HG03039 (cell line): Measurements from ENCODE around the gene IFT20.
A peak's percentile ranks its signal among the peaks of the same experiment; 100 is the strongest.

Experiments used
- ATAC-seq: cut with Tn5 transposase; IDR thresholded peaks from one replicate; pipeline ENCODE4 v1.9.1; 2021; ENCODE audit warnings: mild to moderate bottlenecking, moderate library complexity; ENCODE audit not compliant: unreplicated experiment

The IFT20 gene, protein sequence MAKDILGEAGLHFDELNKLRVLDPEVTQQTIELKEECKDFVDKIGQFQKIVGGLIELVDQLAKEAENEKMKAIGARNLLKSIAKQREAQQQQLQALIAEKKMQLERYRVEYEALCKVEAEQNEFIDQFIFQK

DNA sequence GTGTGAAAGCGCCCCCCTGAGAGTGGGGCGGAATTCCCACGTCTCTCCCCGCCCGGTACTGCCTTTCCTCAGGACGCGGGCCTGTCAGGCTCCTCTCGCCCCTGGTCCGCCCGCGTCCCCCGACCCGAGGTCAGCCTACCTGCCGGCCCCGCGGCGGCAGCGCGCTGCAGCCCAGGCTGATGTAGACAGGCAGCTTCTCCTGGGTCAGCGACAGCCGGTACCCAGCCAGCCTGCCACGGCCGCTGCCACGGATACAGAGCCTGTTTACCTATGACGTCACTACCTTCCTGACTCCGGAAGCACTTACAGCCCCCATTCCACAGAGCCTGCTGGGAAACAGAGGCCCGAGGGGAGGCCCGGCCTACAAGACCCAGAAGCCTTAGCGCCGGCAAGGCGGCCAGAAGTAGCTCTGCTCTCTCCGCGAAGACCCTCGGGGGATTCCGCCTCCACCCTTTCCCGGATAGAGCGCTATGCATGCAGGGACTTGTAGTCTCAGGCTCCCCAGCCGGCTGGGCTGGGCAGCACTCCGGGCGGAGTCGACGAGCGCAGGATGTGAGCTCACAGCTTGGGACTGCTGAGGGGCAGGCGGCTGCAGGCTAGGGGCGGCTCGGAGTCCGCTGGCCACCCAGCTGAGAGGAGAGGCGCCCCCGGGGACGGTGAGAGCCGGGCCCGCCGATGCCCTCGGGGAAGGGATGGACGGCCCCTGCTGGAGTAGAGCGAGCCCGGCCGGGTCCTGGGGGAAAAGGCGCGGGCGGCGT is at the start of gene IFT20, which contains the start of gene TNFAIP1:
Gene IFT20 (minus strand): TSS at position 272 of the 758 bp plus-strand sequence. CDS start 3,487 bp downstream, outside the sequence.
Gene TNFAIP1 (plus strand): TSS at position 561 of the 758 bp plus-strand sequence. CDS start 3,761 bp downstream, outside the sequence.
- peak; percentile 94 for ATAC-seq

DNA sequence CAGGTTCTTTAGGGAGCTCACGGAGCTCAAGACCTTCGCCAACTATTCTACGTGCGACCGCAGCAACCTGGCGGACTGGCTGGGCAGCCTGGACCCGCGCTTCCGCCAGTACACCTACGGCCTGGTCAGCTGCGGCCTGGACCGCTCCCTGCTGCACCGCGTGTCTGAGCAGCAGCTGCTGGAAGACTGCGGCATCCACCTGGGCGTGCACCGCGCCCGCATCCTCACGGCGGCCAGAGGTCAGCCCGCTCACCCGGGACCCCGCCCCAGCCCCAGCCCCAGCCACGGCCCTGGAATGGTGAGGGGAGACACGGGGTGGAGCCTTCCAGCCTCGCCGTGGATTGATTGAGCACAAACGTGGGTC is 49.7 kb upstream of the IFT20 start:
- ATAC-seq = no peak

DNA sequence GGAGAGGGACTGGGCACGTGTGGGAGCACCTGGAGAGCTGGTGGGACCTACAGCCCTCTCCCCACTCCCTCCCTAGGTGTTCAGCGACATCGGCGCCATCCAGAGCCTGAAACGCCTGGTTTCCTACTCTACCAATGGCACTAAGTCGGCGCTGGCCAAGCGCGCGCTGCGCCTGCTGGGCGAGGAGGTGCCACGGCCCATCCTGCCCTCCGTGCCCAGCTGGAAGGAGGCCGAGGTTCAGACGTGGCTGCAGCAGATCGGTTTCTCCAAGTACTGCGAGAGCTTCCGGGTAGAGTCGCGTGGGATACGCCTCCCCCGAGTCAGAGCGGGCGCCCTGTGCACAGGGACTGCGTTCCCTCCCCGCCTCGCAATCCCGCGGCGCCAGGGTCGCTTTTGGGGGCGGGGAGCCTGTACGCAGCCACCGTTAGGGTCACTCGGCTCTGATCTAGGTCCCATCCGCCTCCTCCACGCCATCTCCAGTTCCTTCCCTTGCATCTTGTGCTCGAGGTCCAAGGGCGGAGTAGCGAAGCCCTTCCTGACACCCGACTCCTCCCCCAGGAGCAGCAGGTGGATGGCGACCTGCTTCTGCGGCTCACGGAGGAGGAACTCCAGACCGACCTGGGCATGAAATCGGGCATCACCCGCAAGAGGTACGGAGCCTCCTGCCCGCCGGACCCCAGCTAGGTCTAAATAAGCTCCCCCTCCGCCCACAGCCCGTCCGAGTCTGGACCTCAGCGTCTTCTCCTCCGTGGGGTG is 49.2 kb upstream of the IFT20 start:
- no peak for ATAC-seq

DNA sequence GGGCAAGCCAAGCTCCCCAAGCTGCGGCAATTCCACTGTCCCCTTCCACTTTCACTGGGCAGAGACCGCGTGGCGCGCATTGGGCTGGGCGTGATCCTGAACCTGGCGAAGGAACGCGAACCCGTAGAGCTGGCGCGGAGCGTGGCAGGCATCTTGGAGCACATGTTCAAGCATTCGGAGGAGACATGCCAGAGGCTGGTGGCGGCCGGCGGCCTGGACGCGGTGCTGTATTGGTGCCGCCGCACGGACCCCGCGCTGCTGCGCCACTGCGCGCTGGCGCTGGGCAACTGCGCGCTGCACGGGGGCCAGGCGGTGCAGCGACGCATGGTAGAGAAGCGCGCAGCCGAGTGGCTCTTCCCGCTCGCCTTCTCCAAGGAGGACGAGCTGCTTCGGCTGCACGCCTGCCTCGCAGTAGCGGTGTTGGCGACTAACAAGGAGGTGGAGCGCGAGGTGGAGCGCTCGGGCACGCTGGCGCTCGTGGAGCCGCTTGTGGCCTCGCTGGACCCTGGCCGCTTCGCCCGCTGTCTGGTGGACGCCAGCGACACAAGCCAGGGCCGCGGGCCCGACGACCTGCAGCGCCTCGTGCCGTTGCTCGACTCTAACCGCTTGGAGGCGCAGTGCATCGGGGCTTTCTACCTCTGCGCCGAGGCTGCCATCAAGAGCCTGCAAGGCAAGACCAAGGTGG is 46.0 kb upstream of the IFT20 start:
- ATAC-seq = no peak

DNA sequence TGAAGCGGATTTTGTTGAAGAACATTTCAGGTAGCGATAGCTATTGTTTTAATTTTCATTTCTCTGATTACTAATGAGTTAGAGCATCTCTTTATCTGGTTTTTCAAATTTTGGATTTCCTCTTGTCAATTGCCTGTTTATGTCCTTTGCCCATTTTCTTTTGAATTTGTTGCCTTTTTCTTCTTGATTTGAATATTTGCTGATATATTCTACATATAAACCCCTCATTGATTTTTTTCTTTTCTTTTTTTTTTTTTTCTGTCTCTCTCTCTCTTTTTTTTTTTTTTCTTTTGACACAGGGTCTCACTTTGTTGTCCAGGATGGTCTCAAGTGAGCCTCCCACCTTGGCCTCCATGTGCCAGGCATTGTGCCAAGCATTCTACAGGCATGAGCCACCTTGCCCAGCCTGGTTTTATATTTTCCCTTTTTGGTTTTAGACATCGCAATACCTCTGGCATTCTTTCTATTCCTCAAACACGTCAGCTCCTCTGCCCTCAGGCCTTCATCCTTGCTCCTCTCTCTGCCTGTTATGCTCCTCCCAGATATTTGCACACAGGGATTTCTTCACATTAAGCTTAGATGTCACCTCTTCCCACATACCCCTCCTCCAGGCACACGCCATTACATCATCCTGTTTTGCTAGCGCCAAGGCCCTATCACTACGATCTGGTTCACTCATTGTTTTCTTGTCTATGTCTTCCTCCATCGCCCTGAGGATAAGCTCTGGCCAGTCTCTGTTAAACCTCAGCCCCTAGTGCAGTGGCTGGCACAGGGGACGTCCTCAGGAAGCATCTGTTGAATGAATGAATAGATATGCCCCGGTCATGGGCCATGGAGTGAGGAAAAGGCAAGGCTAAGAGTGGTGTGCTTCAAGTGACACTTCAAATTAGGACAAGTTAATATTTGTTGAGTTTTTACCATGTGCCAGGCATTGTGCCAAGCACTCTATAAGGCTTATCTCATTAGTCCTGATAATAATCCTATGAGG is 44.8 kb upstream of the IFT20 start:
- ATAC-seq = no peak

DNA sequence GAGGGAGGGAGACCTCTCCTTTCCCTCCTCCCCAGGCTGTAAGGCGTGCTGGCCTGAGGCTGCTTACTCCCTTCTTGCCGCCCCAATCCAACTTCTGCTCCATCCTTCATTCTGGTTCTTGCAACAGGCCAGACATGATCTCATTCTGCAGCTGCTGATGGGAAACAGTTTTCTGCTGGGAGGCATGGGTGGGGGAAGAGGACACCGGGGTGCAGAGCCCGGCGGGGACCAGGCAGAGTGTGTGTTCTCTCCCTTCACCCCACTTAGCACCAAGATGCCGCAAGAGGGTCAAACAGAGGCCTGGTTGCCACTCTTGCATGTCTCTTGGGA is 37.6 kb upstream of the IFT20 start:
- no peak for ATAC-seq

DNA sequence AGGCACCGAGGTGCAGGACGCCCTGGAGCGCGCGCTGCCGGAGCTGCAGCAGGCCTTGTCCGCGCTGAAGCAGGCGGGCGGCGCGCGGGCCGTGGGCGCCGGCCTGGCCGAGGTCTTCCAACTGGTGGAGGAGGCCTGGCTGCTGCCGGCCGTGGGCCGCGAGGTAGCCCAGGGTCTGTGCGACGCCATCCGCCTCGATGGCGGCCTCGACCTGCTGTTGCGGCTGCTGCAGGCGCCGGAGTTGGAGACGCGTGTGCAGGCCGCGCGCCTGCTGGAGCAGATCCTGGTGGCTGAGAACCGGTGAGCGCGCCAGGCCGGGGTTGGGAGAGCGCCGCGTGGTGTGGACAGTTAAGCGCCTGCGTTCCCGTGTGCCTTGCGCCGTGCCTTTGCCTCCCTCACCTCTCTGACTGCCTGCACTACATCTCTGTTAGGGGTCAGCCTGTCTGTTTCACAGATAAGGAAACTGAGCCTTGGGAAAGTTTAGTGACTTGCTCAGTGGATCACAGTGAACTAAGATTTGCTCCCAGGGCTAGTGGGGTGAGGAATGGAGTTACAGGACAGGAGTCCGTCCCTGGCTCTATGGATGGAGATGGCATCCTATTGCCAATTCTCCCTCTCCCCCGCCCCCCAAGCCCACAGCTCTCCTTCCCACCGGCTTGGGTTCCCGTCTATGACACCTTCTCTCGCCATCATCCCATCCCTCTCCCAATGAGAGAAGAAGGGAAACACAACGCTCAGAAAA is 37.1 kb upstream of the IFT20 start:
- ATAC-seq = peak; percentile 14

DNA sequence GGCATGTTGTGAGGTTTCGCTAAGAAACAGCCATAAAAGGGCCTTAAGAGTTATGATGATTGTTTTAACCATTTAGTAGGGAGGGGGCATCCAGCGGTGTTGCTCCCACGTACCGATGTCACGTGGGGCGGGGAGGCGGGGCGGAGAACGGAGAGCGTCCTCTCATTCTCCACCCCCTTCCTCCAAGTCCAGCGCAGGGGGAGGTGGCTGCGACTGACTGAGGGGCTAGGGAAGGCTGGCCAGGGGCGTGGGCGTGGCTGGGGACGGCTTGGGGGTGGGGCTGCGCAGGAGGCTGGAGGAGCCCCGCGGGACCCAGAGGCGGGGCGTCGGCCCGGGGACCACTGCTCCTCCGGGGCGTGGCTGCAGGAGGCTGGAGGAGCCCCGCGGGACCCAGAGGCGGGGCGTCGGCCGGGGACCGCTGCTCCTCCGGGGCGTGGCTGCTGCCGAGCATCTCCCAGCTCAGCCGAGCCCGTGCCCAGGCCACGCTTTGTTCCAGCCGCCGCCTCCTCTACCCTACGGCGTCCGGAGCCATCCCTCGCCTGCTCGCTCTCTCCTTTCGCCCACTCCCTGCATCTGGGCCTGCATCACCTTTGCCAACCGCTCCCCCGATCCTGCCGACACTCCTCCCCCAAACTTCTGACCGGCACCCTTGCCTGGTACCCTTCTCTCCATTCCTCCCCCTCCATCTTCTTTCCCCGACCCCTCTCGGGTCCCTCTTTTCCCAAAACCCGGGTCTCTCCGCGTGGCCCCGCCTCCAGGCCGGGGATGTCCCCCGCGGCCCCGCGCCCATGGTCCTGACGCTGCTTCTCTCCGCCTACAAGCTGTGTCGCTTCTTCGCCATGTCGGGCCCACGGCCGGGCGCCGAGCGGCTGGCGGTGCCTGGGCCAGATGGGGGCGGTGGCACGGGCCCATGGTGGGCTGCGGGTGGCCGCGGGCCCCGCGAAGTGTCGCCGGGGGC is 36.3 kb upstream of the IFT20 start, which contains the start of gene SARM1:
Gene SARM1 (plus strand): TSS at position 450 of the 958 bp plus-strand sequence. CDS start 339 bp downstream, at position 789.
- peak; percentile 41 for ATAC-seq

DNA sequence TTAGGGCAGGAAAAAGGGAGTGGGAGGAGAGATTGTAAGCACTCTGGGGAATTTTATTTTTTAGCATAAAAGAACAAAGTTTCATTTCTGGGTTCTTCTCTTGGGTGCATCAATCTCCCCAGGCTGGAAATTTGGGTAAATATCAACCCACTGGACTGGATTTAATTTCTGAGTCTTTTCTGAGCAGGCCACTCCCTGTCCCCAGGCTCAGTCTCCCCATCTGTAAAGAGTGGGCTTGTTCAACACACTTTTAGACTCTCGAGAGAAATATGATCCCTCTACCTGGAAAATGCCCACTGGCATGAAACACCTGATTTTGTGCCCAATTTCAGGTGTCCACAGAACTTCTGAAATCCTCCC is 35.5 kb upstream of the IFT20 start:
- ATAC-seq = no peak

DNA sequence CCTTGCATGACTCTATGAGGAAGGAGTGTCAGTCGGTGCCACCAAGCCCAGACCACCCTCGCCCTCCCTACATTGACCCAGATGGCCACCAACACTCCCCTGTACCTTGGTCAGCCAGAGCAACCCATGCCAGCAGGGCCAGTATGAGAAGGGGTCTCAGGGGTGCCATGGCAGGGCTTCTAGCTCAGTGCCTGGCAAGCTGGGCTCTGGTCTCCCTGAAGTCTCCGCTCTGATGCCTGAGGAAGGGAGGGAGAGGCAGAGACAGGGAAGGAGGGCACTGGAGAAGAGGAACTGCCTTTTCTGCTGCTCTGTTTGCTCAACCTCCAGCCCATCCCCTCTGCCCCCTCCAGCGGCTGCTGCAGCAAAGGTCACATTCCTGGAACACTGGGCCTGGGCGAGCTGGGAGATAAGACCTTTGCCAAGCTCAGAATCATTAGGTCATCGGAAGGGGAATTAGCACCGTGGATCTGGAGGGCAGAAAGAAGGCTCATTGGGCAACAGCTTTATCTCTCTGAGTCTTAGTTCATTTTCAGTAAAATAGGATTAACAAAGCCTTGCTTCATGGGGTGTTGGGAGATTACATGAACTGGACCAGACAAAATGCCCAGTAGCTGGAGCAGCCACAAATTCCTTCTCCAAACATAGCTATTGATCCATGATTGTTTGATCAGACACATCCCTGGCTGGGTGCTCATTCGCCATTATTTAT is 34.9 kb upstream of the IFT20 start, which contains the start of gene VTN:
Gene VTN (minus strand): TSS at position 273 of the 709 bp plus-strand sequence. CDS start 104 bp downstream, at position 169.
- ATAC-seq = no peak

DNA sequence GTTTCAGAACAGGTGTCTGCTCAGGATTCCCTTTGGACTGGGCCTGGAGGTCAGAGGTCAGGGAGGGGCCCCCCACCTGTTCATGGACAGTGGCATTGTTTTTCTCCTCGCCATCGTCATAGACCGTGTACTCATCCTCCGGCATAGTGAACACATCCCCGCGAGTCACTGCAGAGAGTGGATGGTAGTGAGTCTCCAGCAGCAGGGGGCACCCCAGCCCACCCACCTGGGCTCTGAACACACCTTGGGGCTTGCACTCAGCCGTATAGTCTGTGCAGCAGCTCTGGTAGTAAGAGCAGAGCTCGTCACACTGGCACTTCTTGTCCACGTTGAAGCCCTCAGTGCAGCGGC is 34.4 kb upstream of the IFT20 start:
- no peak for ATAC-seq

DNA sequence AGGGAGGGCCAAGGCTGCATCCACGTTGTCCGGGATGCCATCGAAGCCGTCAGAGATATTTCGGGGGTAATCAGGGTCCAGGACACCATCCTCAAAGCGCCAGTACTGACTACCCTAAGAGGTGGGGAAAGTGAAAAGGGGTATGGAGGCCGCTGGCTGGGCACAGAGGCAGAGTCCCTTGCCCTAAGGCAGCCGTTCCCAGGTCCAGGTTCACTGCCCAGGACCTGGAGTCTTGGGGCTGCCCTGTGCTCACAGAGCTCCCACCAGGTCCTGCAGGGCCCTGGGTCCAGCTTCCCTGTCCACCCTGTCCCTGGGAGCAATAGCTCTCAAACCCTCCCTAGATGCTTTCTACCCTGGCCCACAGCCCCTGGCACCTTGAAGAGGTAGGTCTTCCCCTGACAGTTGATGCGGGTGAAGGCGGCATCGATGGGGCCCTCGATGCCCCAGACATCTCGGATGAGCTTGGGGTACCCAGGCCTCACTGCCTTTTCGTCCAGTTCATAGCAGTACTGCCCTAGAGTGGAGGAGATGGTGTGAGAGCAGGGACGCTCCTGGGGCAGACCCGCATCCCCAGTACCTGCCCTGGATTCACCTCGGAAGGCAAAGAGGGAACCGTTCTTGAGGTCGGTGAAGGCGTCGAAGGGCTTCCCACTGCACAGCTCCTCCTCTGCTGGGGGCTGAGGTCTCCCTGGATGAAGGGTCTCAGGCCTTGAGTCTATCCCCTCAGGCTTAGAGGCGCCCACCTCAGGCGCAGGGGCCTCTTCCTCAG is 33.8 kb upstream of the IFT20 start:
- no peak for ATAC-seq

DNA sequence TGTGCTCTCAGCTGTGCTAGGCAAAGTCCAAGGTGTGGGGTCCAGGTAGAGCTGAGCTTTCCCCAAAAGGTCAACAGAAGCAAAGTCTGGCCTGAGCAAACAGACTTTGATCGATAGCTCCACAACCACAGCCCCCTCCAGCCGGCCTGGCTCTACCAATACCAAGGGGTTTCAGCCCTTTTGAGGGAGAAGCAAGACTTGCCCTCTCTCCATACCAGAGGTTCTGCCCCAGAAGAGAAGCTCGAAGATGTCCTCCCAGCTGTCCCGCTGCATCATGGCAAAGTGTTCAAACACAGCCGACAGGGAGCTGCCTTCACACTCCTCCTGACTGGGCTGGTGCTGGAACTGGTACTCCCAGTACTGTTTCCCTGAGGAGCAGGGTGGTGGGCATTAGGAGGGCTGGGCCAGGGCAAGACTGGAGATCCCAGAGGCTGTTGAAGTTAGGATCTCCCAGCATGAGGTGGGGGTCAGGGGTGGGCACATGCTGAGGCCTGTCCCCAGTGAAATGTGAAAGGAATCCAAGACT is 33.1 kb upstream of the IFT20 start:
- ATAC-seq = no peak

DNA sequence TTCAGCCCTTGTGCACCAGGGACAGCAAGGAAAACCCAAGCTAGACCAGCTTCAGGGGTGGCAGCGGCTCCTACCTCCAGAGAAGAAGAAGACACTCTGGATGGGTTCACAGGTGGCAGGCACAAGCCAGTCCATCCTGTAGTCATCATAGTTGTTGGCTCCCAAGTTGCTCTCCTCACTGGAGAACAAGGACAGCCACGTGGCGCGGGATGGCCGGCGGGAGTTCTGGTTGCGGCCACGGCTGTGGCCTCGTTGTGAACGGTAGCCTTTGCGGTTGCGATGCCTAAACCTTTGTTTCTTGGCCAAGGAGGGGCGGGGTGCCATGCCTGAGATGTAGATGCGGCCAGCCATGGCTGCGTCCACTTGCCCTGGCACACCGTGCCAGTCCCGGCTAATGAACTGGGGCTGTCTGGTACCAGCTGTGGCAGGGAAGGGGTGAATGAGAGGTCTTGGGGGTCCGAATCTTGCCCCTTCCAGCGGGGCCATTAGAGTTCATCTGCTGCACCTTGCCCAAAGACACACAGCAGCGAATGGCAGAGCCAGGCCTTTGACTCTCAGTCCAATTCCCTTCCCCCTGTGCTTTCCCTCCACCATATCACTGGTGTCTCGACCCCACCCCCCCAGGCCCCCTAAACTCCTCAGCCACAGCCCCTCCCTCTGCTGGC is 32.5 kb upstream of the IFT20 start:
- ATAC-seq = no peak

DNA sequence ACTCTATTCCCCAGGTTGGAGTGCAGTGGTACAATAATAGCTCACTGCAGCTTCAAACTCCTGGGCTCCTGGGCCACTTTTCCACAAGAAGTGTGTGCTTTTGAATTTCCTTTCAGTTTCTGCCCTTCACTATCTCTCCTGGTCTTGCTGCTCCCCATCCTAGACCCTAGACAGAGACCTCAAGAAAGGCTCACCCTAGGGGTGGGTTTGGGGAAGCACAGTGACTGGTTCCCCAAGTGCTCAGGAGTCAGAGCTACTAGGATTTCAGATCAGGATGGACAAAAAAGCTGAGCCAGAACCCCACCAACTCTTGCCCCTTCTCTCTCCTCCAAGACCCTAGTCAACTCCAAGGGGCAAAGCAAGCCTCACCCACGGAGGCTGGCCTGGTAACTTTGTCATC is 31.3 kb upstream of the IFT20 start:
- no peak for ATAC-seq

DNA sequence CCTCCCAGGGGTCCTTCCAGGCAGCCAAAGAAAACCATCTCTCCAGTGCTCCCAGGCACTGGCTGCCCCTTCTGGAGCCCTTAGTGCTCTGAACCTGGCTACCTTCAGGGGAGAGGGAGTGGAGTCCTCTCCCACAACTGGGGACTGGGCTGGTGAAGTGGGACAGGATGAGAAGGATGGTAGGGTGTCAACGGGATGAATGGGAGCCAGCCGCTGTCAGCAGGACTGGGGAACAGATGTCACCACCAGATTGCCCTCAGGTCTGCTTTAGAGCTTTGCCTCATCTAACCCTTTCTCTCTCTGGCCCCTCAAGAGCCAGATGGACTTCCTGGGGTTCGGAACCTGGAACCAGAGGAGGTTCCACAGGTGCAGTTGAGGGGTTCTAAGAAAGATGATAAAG is 30.2 kb upstream of the IFT20 start:
- no peak for ATAC-seq
